Gastroesophageal sphincter (tissue), 2 donors: ENCODE measurements around the gene C10orf71.

Experiments
- EP300 ChIP-seq: sonication (generic); formaldehyde crosslinking; IDR thresholded peaks from one replicate; pipeline ENCODE4 v1.6.1; 2017; ENCODE audit warnings: antibody characterized with exemption, mild to moderate bottlenecking
- POLR2A ChIP-seq, 2 donors: fragments of 450-650 bp; IDR thresholded peaks; one replicate each; pipeline ENCODE4 v1.6.1; 2017; ENCODE audit warnings: antibody characterized with exemption in 2 of 2, mild to moderate bottlenecking in 2 of 2, moderate library complexity in 1 of 2

GRCh38 chr10:49351669-49352068, 52.7 kb downstream of the C10orf71 start:
- TF ChIP-seq POLR2A (IDR thresholded peaks at IDR 0.05) (no peak), EP300 (no peak)
